ENCODE measurements around the gene TLCD3B.

DNA sequence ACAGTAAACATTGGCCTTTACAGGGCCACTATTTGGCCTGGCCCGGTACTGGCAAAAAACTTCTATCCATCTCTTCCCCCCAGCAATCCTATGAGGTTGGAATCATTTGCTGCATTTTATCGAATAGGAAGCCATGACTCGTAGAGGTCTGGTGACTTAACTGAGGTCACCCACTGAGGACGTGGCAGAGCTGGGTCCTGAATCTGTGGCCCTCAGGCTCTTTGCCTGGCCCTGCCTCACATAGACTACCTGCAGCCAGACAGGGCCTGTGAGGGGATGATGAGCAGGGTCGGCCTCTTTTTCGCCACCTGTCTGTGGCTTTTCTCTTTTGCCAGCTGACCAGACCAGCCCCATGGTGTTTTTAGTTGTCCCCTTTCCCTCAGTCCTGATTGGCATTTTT is 46.6 kb upstream of the TLCD3B start:
- TF ChIP-seq, protein P1, sequence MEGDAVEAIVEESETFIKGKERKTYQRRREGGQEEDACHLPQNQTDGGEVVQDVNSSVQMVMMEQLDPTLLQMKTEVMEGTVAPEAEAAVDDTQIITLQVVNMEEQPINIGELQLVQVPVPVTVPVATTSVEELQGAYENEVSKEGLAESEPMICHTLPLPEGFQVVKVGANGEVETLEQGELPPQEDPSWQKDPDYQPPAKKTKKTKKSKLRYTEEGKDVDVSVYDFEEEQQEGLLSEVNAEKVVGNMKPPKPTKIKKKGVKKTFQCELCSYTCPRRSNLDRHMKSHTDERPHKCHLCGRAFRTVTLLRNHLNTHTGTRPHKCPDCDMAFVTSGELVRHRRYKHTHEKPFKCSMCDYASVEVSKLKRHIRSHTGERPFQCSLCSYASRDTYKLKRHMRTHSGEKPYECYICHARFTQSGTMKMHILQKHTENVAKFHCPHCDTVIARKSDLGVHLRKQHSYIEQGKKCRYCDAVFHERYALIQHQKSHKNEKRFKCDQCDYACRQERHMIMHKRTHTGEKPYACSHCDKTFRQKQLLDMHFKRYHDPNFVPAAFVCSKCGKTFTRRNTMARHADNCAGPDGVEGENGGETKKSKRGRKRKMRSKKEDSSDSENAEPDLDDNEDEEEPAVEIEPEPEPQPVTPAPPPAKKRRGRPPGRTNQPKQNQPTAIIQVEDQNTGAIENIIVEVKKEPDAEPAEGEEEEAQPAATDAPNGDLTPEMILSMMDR (IDR thresholded peaks at IDR 0.05): no peak
- TF ChIP-seq POLR2A (IDR thresholded peaks at IDR 0.05): no peak
